Psoas muscle (tissue), 8 donors: ENCODE data around the gene CDKAL1. TPM values are rescaled to one million over a fixed set of nuclear protein-coding genes. Genes with fewer than 3 reads are reported as not detected.
"Not testable (repeated sequence)": the region's sequence is repeated elsewhere in the genome, so short reads cannot be mapped to it uniquely, and the experiment has no call there.

Experiments used
- ATAC-seq, 4 donors: fragments of 200-7000 bp; cut with Tn5 transposase; one replicate each; pipeline ENCODE4 v1.9.1; 2020; ENCODE audit warnings: moderate library complexity in 3 of 4, mild to moderate bottlenecking in 2 of 4
- DNase-seq, 2 donors: peaks; one replicate each; pipeline ENCODE4 v3.0.0-alpha.2; 2020
- H3K27ac ChIP-seq: fragments of 200-600 bp; one replicate; pipeline ENCODE4 v1.8.0; 2022
- H3K27me3 ChIP-seq, 3 donors: fragments of 200-600 bp in 1 of 3; one replicate each; pipeline versions ENCODE4 v1.6.1 to v1.8.0; 2013 to 2022; ENCODE audit warnings: low read length in 2 of 3, mild to moderate bottlenecking in 2 of 3, moderate library complexity in 1 of 3; ENCODE audit not compliant: insufficient read depth in 3 of 3
- H3K36me3 ChIP-seq, 2 donors: fragments of 200-600 bp in 1 of 2; one replicate each; pipeline versions ENCODE4 v1.6.1 to v1.8.0; 2013 to 2022; ENCODE audit warnings: low read depth in 1 of 2, mild to moderate bottlenecking in 1 of 2, moderate library complexity in 1 of 2; ENCODE audit not compliant: insufficient read depth in 1 of 2
- H3K4me1 ChIP-seq: fragments of 200-600 bp; one replicate; pipeline ENCODE4 v1.8.0; 2022
- H3K4me3 ChIP-seq: fragments of 200-600 bp; one replicate; pipeline ENCODE4 v1.8.0; 2022; ENCODE audit warnings: mild to moderate bottlenecking
- H3K9me3 ChIP-seq: fragments of 200-600 bp; one replicate; pipeline ENCODE4 v1.8.0; 2022
- WGBS, 3 donors: extraction: QIAGEN DNeasy Blood & Tissue Kit; methylation state at CpG; one replicate each; pipeline versions ENCODE4 v1.1.6 to v1.1.7; 2013; 5-methylcytosine and 5-hydroxymethylcytosine counted together
- intact Hi-C, 2 donors: fragments of 100-400 bp; cut with DNase I; formaldehyde crosslinking; loops; one replicate each; pipeline versions ENCODE4 v1.11.0 to v1.14.2; 2022
- polyA plus RNA-seq, 3 donors: library from polyadenylated mRNA; stranded (reverse); fragments of 200-250 nt; gene quantifications; one replicate each; pipeline ENCODE4 v1.2.3, GENCODE V29; 2013
- total RNA-seq, 4 donors: library from RNA; stranded (reverse); fragmentation: NEBNext Ultra II Directional in 2 of 4; extraction: Animal tissue kit (Norgen Biotek cat#: 25700) in 2 of 4; gene quantifications; one replicate each; pipeline versions ENCODE4 v1.2.1 to v1.2.4, GENCODE V29; 2021 to 2023
- TF ChIP-seq, protein P1 (sequence below): fragments of 200-600 bp; IDR thresholded peaks from one replicate; pipeline ENCODE4 v1.8.0; 2022; ENCODE audit warnings: antibody characterized with exemption
- donor health status: healthy with polysubstance abuse.
- donor health status: DM: no; HTN: no; CAD: no; lungs with moderate emphysema.
- donor health status: Bipolar disorder and iron deficiency.
- donor health status: healthy.
- donor health status: DM: yes; HTN: yes; CAD: no.
- donor health status: DM: no; HTN: no; CAD: no.
- donor health status: DM: no; HTN: no; CAD: no.
- donor health status: DM: yes; HTN: yes; CAD: no.

Gene CDKAL1
- total and polyA plus RNA-seq, 7 donors = 4.5 to 16.1 (median 12.9) TPM

DNA sequence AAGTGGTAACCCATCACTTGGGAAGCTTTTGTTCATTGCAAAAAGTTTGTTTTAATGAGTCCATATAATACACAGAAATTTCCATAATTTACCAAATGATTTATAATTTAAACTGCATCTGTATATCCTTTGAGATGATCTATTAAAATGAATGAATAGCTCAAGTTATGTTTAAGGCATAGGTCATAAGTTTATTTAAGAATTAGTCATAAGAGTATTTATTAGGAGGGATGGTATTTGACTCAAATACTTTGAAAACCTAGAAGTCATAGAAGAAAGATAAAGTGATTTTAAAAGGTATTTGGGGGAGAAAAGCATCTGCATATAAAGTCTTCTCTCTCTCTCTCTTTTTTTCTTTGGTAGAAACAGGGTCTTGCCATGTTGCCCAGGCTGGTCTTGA lies 388.5 kb downstream of the CDKAL1 start:
- H3K4me3 ChIP-seq = no peak overlapping the region
- no peaks in the 10 kb centered on the region for H3K36me3 ChIP-seq
- TF ChIP-seq, protein P1, sequence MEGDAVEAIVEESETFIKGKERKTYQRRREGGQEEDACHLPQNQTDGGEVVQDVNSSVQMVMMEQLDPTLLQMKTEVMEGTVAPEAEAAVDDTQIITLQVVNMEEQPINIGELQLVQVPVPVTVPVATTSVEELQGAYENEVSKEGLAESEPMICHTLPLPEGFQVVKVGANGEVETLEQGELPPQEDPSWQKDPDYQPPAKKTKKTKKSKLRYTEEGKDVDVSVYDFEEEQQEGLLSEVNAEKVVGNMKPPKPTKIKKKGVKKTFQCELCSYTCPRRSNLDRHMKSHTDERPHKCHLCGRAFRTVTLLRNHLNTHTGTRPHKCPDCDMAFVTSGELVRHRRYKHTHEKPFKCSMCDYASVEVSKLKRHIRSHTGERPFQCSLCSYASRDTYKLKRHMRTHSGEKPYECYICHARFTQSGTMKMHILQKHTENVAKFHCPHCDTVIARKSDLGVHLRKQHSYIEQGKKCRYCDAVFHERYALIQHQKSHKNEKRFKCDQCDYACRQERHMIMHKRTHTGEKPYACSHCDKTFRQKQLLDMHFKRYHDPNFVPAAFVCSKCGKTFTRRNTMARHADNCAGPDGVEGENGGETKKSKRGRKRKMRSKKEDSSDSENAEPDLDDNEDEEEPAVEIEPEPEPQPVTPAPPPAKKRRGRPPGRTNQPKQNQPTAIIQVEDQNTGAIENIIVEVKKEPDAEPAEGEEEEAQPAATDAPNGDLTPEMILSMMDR = no peak
- no peaks in the 10 kb centered on the region for H3K27me3 ChIP-seq
- intact Hi-C loops = no loop called here
- H3K4me1 ChIP-seq = no peaks in the 10 kb centered on the region
- H3K27ac ChIP-seq = no peak overlapping the region
- no peaks in the 10 kb centered on the region for H3K9me3 ChIP-seq
- ATAC-seq (no peak), DNase-seq (no peak)

DNA sequence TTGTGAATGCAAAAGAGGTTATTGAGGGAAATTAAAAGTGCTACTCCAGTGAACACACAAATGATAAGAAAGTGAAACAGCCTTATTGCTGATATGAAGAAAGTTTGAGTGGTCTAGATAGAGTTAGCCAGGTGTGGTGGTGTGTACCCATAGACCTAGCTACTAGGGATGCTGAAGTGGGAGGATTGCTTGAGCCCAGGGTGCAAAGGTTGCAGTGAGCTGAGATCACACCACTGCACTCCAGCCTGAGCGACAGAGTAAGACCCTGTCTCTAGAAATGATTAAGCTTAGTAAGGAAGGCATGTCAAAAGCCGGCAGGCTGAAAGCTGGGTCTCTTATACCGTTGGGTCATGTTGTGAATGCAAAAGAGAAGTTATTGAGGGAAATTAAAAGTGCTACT lies 389.8 kb downstream of the CDKAL1 start:
- H3K9me3 ChIP-seq, H3K36me3 ChIP-seq, DNase-seq, ATAC-seq, intact Hi-C loops, H3K27ac ChIP-seq, H3K4me1 ChIP-seq, H3K4me3 ChIP-seq, H3K27me3 ChIP-seq: not testable (repeated sequence)
- 93 to 98% (median 95%) methylated on average over 3 of the region's 3 CpGs for WGBS, 3 donors

DNA sequence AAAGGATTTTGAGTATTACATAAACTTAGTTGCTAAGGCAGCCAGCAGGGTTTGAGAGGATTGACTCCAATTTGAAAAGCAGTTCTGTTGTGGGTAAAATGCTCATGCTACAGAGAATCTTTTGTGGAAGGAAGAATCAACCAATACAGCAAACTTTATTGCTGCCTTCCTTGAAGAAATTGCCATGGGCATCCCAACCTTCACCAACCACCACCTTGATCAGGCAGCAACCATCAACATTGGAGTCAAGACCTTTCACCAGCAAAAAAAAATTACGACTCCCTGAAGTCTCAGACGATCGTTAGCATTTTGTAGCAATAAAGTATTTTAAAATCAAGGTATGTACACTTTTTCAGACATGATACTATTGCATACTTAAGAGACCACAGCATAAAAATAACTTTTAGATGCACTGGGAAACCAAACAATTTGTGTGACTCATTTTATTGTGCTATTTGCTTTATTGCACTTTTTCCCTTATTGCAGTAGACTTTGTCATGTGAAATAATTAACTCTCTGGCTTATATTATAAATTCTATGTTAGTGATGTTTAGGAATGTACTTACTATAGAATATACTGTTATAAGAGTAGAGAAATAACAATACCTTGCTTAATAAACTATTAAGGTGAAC lies 390.8 kb downstream of the CDKAL1 start:
- 72 to 91% (median 88%) methylated on average over 3 of the region's 3 CpGs for WGBS, 3 donors
- DNase-seq (no peak), ATAC-seq (no peak)
- no peaks in the 10 kb centered on the region for H3K27me3 ChIP-seq
- intact Hi-C loops = no loop called here
- H3K4me1 ChIP-seq = no peaks in the 10 kb centered on the region
- H3K9me3 ChIP-seq = no peaks in the 10 kb centered on the region
- TF ChIP-seq, protein P1 = no peak
- no peak overlapping the region for H3K4me3 ChIP-seq
- no peak overlapping the region for H3K27ac ChIP-seq
- H3K36me3 ChIP-seq = no peaks in the 10 kb centered on the region

DNA sequence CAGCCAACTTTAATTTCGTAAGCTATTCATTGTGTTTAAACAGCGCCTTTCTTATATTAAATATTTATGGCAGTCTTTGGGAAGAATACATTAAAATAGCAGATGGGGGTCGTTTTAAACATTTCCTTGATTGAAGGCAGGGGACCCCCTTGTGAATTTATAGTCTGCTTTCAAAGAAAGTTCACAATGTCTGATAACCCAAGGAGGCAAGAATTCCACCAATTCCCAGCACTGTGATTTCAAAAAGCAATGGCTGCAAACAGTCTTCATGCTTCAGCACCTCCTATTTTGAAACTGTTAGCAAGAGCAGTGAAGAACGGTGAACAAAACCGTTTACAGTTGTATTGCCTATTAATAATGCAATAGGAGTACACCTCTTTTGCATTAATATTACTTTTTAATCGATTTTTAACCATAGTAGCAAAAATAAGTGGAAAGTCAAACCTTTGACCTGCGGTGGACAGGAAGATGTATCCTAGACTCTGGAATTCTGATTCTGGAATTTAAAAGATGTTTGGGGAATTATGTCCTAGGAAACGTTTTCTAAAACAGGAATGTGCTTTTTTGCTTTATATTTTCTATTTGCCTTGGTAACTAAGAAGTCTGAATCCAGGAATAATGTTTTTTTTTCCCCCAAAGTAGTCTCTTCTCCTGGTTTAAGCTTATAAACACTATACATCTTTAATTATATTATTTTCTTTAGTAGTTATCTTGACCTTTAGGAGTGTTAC lies 393.0 kb downstream of the CDKAL1 start:
- DNase-seq = no peak
- Histone ChIP-seq H3K4me1 (no peaks in the 10 kb centered on the region), H3K27me3 (no peaks in the 10 kb centered on the region), H3K9me3 (no peaks in the 10 kb centered on the region), H3K36me3 (no peaks in the 10 kb centered on the region), H3K4me3 (no peak overlapping the region), H3K27ac (no peak overlapping the region)
- 67 to 70% (median 70%) methylated on average over 8 of the region's 8 CpGs for WGBS, 3 donors
- TF ChIP-seq, protein P1 = no peak
- no peak for ATAC-seq
- intact Hi-C loops = no loop called here

DNA sequence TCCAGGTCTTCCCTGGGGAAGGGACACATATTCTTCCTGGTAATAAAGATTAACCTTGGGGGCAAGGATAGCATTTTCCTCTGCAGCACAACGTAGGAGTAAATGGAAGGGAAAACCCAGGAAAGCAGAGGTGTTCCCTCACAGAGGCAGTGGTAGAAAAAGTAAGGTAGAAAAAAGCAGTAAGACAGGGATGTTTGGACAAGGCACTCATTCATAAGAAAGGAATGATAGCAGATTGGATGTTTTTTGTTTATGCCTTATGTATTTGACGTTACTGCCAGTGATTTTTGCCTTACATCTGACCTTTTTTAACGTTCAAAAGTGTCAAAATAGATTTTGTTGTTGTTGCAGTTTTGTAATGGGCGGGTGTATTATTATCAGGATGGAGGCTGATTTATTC lies 395.0 kb downstream of the CDKAL1 start:
- H3K27ac ChIP-seq = no peak overlapping the region
- TF ChIP-seq, protein P1 = no peak
- H3K27me3 ChIP-seq = no peaks in the 10 kb centered on the region
- no peaks in the 10 kb centered on the region for H3K36me3 ChIP-seq
- no peak for DNase-seq
- H3K4me1 ChIP-seq = no peaks in the 10 kb centered on the region
- WGBS, 3 donors = 77 to 87% (median 85%) methylated on average over 4 of the region's 4 CpGs
- ATAC-seq = no peak
- H3K4me3 ChIP-seq = no peak overlapping the region
- intact Hi-C loops = no loop called here
- H3K9me3 ChIP-seq = no peaks in the 10 kb centered on the region
